IPS DF 4.7 (cell line): ENCODE measurements around the gene L3MBTL4.
"Not testable (repeated sequence)": the region's sequence is repeated elsewhere in the genome, so short reads cannot be mapped to it uniquely, and the experiment has no call there.

ENCODE experiments used
- DNase-seq: peaks from one replicate; pipeline ENCODE4 v3.0.0-alpha.2; 2013; ENCODE audit warnings: low spot score; ENCODE audit errors: extremely low read depth

L3MBTL4 gene

GRCh38 chr18:6406910-6407470, 7.7 kb downstream of the L3MBTL4 start:
- no peak for DNase-seq

GRCh38 chr18:6406075-6406909, 8.4 kb downstream of the L3MBTL4 start:
- no peak for DNase-seq

- no peak for DNase-seq
These were observed 9.3 kb downstream of the L3MBTL4 start for GRCh38 chr18:6405237-6406074.

GRCh38 chr18:6404834-6405233, 9.9 kb downstream of the L3MBTL4 start:
- no peak for DNase-seq

GRCh38 chr18:6401687-6402086, 13.0 kb downstream of the L3MBTL4 start:
- no peak for DNase-seq

GRCh38 chr18:6399776-6400175, 14.9 kb downstream of the L3MBTL4 start:
- DNase-seq, result no peak

GRCh38 chr18:6397931-6398566, 16.7 kb downstream of the L3MBTL4 start:
- no peak for DNase-seq

GRCh38 chr18:6396847-6397246, 17.9 kb downstream of the L3MBTL4 start:
- no peak for DNase-seq

GRCh38 chr18:6396276-6396675, 18.4 kb downstream of the L3MBTL4 start:
- DNase-seq, result no peak

GRCh38 chr18:6389005-6389404, 25.7 kb downstream of the L3MBTL4 start:
- no peak for DNase-seq

- DNase-seq, result no peak
These were observed 31.7 kb downstream of the L3MBTL4 start for GRCh38 chr18:6382963-6383362.

GRCh38 chr18:6377473-6377872, 37.2 kb downstream of the L3MBTL4 start:
- not testable (repeated sequence) for DNase-seq

GRCh38 chr18:6376433-6377229, 38.1 kb downstream of the L3MBTL4 start:
- no peak for DNase-seq

GRCh38 chr18:6374935-6375529, 39.7 kb downstream of the L3MBTL4 start:
- DNase-seq, result no peak

- DNase-seq, result no peak
These were observed 40.4 kb downstream of the L3MBTL4 start for GRCh38 chr18:6374340-6374739.

GRCh38 chr18:6373187-6373586, 41.5 kb downstream of the L3MBTL4 start:
- no peak for DNase-seq

GRCh38 chr18:6370886-6371635, 43.6 kb downstream of the L3MBTL4 start:
- no peak for DNase-seq

- no peak for DNase-seq
These were observed 44.3 kb downstream of the L3MBTL4 start for GRCh38 chr18:6370410-6370809.

GRCh38 chr18:6368017-6368416, 46.7 kb downstream of the L3MBTL4 start:
- DNase-seq, result no peak

- no peak for DNase-seq
These were observed 47.5 kb downstream of the L3MBTL4 start for GRCh38 chr18:6367208-6367607.
